HepG2 (cell line): ENCODE measurements around the gene YY1. TPM values are rescaled to one million over a fixed set of nuclear protein-coding genes. Genes with fewer than 3 reads are reported as not detected.
A peak's percentile ranks its signal among the peaks of the same experiment; 100 is the strongest.

ENCODE experiments used
- BORCS8-MEF2B ChIP-seq: sonication (generic); formaldehyde crosslinking; IDR thresholded peaks from 2 replicates; pipeline ENCODE4 v1.8.0; 2022; ENCODE audit warnings: mild to moderate bottlenecking, missing genetic modification reagents
- CHCHD3 ChIP-seq: sonication (generic); formaldehyde crosslinking; IDR thresholded peaks from 2 replicates; pipeline ENCODE4 v1.8.0; 2022; ENCODE audit warnings: mild to moderate bottlenecking, missing genetic modification reagents, moderate library complexity
- HIVEP1 ChIP-seq: sonication (generic); formaldehyde crosslinking; IDR thresholded peaks from 2 replicates; pipeline ENCODE4 v1.4.0; 2020; ENCODE audit warnings: mild to moderate bottlenecking, missing genetic modification reagents
- HOXA9 ChIP-seq: sonication (generic); formaldehyde crosslinking; IDR thresholded peaks from 2 replicates; pipeline ENCODE4 v1.8.1; 2022; ENCODE audit warnings: missing genetic modification reagents, mild to moderate bottlenecking, moderate library complexity, borderline replicate concordance
- MTA1 ChIP-seq: sonication (generic); formaldehyde crosslinking; IDR thresholded peaks from 2 replicates; pipeline ENCODE4 v1.4.0; 2020; ENCODE audit warnings: missing genetic modification reagents, mild to moderate bottlenecking, borderline replicate concordance
- PAWR ChIP-seq: sonication (generic); formaldehyde crosslinking; IDR thresholded peaks from 2 replicates; pipeline ENCODE4 v1.4.0; 2020; ENCODE audit warnings: missing genetic modification reagents, mild to moderate bottlenecking, borderline replicate concordance
- SNAPC2 ChIP-seq: sonication (generic); formaldehyde crosslinking; IDR thresholded peaks from 2 replicates; pipeline ENCODE4 v1.8.1; 2022; ENCODE audit warnings: mild to moderate bottlenecking, missing genetic modification reagents
- ZNF121 ChIP-seq: sonication (generic); formaldehyde crosslinking; IDR thresholded peaks from 2 replicates; pipeline ENCODE4 v1.5.0; 2020; ENCODE audit warnings: mild to moderate bottlenecking, missing genetic modification reagents
- ZNF256 ChIP-seq: sonication (generic); formaldehyde crosslinking; conservative IDR thresholded peaks from 2 replicates; pipeline ENCODE4 v1.4.0; 2020; ENCODE audit warnings: missing genetic modification reagents
- ZNF607 ChIP-seq: sonication (generic); formaldehyde crosslinking; IDR thresholded peaks from 2 replicates; pipeline ENCODE4 v1.5.1; 2020; ENCODE audit warnings: missing genetic modification reagents, mild to moderate bottlenecking, borderline replicate concordance
- ZNF737 ChIP-seq: sonication (generic); formaldehyde crosslinking; IDR thresholded peaks from 2 replicates; pipeline ENCODE4 v1.5.0; 2020; ENCODE audit warnings: missing genetic modification reagents, mild to moderate bottlenecking, borderline replicate concordance
- ZNF75D ChIP-seq: sonication (generic); formaldehyde crosslinking; IDR thresholded peaks from 2 replicates; pipeline ENCODE4 v1.8.1; 2023; ENCODE audit warnings: missing genetic modification reagents, mild to moderate bottlenecking, borderline replicate concordance
- ZNF841 ChIP-seq: sonication (generic); formaldehyde crosslinking; IDR thresholded peaks from 2 replicates; pipeline ENCODE4 v1.8.1; 2023; ENCODE audit warnings: missing genetic modification reagents, borderline replicate concordance
- polyA plus RNA-seq, 8 experiments: library from polyadenylated mRNA; depleted of rRNA in 3 of 8; stranded (reverse) in 7 of 8; unstranded in 1 of 8; fragments of >200 nt; fragmentation: Illumina TruSeq in 4 of 8; extraction: Trizol in 4 of 8; gene quantifications; 2 replicates each; pipeline versions ENCODE4 v1.2.1 to v1.2.3, GENCODE V29; 2011 to 2016; ENCODE audit warnings: low read depth in 4 of 8, missing spikeins in 1 of 8, mixed read lengths in 1 of 8; ENCODE audit not compliant: insufficient read depth in 1 of 8
- total RNA-seq, 5 experiments: library from RNA; depleted of rRNA; stranded (reverse); fragments of >200 nt; fragmentation: Illumina TruSeq; extraction: Trizol; gene quantifications; 2 replicates each; pipeline ENCODE4 v1.2.3, GENCODE V29; 2016; ENCODE audit warnings: low read depth in 1 of 5
- TF ChIP-seq, protein P1 (sequence below): sonication (generic); formaldehyde crosslinking; IDR thresholded peaks from 2 replicates; pipeline ENCODE4 v1.5.0; 2020; ENCODE audit warnings: mild to moderate bottlenecking, missing genetic modification reagents, moderate library complexity
- TF ChIP-seq, protein P2 (sequence below), 2 experiments: IDR thresholded peaks; 2 replicates each; pipeline ENCODE4 v1.6.1; 2011 to 2012; ENCODE audit warnings: low read length in 2 of 2, borderline replicate concordance in 1 of 2, low read depth in 1 of 2, mild to moderate bottlenecking in 1 of 2, moderate library complexity in 1 of 2
- TF ChIP-seq, protein P3 (sequence below): sonication (generic); formaldehyde crosslinking; conservative IDR thresholded peaks from 2 replicates; pipeline ENCODE4 v1.4.0; 2020; ENCODE audit warnings: missing genetic modification reagents
- TF ChIP-seq, protein P4 (sequence below): IDR thresholded peaks from 2 replicates; pipeline ENCODE4 v1.4.0; 2020; ENCODE audit warnings: mild to moderate bottlenecking, missing genetic modification reagents

YY1 gene
- total and polyA plus RNA-seq, 2 of the 13 experiments (the other 11 are each of a cell fraction or from before 2014, with no cell fraction given) = 29.4 to 68.1 TPM

DNA sequence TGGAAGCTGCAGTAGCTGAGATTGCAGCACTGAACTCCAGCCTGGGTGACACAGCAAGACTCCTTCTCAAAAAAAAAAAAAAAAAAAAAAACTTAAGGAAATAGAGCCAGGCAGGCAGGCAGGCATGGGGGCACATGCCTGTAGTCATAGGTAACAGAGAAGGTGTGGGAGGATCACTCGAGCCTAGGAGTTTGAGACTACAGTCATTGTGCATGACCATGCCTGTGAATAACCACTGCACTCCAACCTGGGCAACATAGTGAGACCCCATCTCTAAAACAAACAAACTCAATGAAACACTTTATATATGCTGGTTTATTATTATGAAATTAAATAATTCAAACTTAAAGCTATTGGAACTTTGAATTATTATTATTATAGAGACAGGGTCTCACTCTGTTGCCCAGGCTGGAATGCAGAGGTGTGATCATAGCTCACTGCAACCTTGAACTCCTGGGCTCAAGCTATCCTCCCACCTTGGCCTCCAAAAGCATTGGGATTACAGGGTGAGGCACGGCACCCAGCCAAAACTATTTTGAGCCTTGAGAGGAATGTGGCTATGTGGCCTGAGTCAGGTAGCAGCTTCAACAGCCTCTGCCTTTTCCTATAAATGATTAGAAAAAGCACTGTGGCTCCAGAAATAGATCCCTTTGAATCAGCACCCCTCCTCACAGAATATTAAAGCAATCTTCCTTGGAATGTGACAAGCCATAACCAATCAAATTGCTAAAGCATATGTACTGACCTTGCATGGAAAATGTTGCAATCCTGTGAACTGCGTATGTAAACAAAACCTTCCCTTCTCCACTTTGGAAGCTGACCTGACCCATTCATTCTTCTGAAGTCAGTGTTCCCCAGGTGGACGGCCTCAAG lies 34.7 kb upstream of the YY1 start (continued):
- TF ChIP-seq, protein P1, sequence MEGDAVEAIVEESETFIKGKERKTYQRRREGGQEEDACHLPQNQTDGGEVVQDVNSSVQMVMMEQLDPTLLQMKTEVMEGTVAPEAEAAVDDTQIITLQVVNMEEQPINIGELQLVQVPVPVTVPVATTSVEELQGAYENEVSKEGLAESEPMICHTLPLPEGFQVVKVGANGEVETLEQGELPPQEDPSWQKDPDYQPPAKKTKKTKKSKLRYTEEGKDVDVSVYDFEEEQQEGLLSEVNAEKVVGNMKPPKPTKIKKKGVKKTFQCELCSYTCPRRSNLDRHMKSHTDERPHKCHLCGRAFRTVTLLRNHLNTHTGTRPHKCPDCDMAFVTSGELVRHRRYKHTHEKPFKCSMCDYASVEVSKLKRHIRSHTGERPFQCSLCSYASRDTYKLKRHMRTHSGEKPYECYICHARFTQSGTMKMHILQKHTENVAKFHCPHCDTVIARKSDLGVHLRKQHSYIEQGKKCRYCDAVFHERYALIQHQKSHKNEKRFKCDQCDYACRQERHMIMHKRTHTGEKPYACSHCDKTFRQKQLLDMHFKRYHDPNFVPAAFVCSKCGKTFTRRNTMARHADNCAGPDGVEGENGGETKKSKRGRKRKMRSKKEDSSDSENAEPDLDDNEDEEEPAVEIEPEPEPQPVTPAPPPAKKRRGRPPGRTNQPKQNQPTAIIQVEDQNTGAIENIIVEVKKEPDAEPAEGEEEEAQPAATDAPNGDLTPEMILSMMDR (CRISPR knock-in tag) = peak; percentile 11; the same call in 1 of the 2 replicates
- no peak for TF ChIP-seq ZNF607
- TF ChIP-seq PAWR (CRISPR knock-in tag) = no peak
- TF ChIP-seq MTA1 (CRISPR knock-in tag) = no peak
- peak; percentile 97 for TF ChIP-seq ZNF121 (CRISPR knock-in tag)
- TF ChIP-seq, protein P2, sequence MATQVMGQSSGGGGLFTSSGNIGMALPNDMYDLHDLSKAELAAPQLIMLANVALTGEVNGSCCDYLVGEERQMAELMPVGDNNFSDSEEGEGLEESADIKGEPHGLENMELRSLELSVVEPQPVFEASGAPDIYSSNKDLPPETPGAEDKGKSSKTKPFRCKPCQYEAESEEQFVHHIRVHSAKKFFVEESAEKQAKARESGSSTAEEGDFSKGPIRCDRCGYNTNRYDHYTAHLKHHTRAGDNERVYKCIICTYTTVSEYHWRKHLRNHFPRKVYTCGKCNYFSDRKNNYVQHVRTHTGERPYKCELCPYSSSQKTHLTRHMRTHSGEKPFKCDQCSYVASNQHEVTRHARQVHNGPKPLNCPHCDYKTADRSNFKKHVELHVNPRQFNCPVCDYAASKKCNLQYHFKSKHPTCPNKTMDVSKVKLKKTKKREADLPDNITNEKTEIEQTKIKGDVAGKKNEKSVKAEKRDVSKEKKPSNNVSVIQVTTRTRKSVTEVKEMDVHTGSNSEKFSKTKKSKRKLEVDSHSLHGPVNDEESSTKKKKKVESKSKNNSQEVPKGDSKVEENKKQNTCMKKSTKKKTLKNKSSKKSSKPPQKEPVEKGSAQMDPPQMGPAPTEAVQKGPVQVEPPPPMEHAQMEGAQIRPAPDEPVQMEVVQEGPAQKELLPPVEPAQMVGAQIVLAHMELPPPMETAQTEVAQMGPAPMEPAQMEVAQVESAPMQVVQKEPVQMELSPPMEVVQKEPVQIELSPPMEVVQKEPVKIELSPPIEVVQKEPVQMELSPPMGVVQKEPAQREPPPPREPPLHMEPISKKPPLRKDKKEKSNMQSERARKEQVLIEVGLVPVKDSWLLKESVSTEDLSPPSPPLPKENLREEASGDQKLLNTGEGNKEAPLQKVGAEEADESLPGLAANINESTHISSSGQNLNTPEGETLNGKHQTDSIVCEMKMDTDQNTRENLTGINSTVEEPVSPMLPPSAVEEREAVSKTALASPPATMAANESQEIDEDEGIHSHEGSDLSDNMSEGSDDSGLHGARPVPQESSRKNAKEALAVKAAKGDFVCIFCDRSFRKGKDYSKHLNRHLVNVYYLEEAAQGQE (IDR thresholded peaks at IDR 0.05; ENCODE audit: borderline replicate concordance in 1 of 2, low read depth in 1 of 2, low read length in 2 of 2) = no peak
- TF ChIP-seq, protein P3, sequence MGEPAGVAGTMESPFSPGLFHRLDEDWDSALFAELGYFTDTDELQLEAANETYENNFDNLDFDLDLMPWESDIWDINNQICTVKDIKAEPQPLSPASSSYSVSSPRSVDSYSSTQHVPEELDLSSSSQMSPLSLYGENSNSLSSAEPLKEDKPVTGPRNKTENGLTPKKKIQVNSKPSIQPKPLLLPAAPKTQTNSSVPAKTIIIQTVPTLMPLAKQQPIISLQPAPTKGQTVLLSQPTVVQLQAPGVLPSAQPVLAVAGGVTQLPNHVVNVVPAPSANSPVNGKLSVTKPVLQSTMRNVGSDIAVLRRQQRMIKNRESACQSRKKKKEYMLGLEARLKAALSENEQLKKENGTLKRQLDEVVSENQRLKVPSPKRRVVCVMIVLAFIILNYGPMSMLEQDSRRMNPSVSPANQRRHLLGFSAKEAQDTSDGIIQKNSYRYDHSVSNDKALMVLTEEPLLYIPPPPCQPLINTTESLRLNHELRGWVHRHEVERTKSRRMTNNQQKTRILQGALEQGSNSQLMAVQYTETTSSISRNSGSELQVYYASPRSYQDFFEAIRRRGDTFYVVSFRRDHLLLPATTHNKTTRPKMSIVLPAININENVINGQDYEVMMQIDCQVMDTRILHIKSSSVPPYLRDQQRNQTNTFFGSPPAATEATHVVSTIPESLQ (CRISPR knock-in tag) = no peak
- no peak for TF ChIP-seq ZNF256 (CRISPR knock-in tag)
- no peak for TF ChIP-seq HIVEP1 (CRISPR knock-in tag)
- no peak; the same call in 1 of the 2 replicates for TF ChIP-seq SNAPC2 (CRISPR knock-in tag)
- TF ChIP-seq, protein P4, sequence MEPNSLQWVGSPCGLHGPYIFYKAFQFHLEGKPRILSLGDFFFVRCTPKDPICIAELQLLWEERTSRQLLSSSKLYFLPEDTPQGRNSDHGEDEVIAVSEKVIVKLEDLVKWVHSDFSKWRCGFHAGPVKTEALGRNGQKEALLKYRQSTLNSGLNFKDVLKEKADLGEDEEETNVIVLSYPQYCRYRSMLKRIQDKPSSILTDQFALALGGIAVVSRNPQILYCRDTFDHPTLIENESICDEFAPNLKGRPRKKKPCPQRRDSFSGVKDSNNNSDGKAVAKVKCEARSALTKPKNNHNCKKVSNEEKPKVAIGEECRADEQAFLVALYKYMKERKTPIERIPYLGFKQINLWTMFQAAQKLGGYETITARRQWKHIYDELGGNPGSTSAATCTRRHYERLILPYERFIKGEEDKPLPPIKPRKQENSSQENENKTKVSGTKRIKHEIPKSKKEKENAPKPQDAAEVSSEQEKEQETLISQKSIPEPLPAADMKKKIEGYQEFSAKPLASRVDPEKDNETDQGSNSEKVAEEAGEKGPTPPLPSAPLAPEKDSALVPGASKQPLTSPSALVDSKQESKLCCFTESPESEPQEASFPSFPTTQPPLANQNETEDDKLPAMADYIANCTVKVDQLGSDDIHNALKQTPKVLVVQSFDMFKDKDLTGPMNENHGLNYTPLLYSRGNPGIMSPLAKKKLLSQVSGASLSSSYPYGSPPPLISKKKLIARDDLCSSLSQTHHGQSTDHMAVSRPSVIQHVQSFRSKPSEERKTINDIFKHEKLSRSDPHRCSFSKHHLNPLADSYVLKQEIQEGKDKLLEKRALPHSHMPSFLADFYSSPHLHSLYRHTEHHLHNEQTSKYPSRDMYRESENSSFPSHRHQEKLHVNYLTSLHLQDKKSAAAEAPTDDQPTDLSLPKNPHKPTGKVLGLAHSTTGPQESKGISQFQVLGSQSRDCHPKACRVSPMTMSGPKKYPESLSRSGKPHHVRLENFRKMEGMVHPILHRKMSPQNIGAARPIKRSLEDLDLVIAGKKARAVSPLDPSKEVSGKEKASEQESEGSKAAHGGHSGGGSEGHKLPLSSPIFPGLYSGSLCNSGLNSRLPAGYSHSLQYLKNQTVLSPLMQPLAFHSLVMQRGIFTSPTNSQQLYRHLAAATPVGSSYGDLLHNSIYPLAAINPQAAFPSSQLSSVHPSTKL (CRISPR knock-in tag) = peak; percentile 95
- TF ChIP-seq ZNF75D (CRISPR knock-in tag) = no peak
- no peak for TF ChIP-seq ZNF737
- no peak for TF ChIP-seq BORCS8-MEF2B (CRISPR knock-in tag)
- no peak for TF ChIP-seq HOXA9
- TF ChIP-seq ZNF841 (CRISPR knock-in tag) = no peak
- no peak for TF ChIP-seq CHCHD3 (CRISPR knock-in tag)
